B cell (primary cell): ENCODE data around the gene PROM2.

ENCODE experiments used
- CTCF ChIP-seq: fragments of 200-600 bp; IDR thresholded peaks from one replicate; pipeline ENCODE4 v1.8.0; 2022; ENCODE audit warnings: antibody characterized with exemption, mild to moderate bottlenecking
- EZH2 ChIP-seq: IDR thresholded peaks from 2 replicates; pipeline ENCODE4 v1.6.1; 2012; ENCODE audit warnings: borderline replicate concordance, low read depth, mild to moderate bottlenecking, moderate library complexity, low read length; ENCODE audit not compliant: insufficient read depth, poor library complexity, severe bottlenecking

GRCh38 chr2:95313296-95314131 is 39.3 kb downstream of the PROM2 start:
- no peak for TF ChIP-seq CTCF
- TF ChIP-seq EZH2: no peak
